OCI-LY1 (cell line): Measurements from ENCODE around the gene INHBC.
A peak's percentile ranks its signal among the peaks of the same experiment; 100 is the strongest.

Experiments used
- H2AFZ ChIP-seq: fragments of 200-600 bp; sonication (generic), shearing (Covaris generic); 2 replicates; pipeline ENCODE4 v1.6.0; 2014; ENCODE audit warnings: antibody characterized with exemption, mild to moderate bottlenecking, low read length
- H3F3A ChIP-seq: fragments of 200-600 bp; sonication (generic), shearing (Covaris generic); 2 replicates; pipeline ENCODE4 v1.6.0; 2014; ENCODE audit warnings: mild to moderate bottlenecking, antibody characterized with exemption, low read length, moderate library complexity; ENCODE audit not compliant: insufficient read depth
- H3K27ac ChIP-seq: fragments of 200-600 bp; sonication (generic); 2 replicates; pipeline ENCODE4 v1.5.1; 2014; ENCODE audit warnings: low read length, mixed run types, mild to moderate bottlenecking, low read depth; ENCODE audit not compliant: poor library complexity, severe bottlenecking
- H3K27me3 ChIP-seq: fragments of 200-600 bp; sonication (generic); 2 replicates; pipeline ENCODE4 v1.6.0; 2014; ENCODE audit warnings: antibody characterized with exemption, mild to moderate bottlenecking, low read length, moderate library complexity; ENCODE audit not compliant: insufficient read depth
- H3K36me3 ChIP-seq: fragments of 200-600 bp; sonication (generic); 2 replicates; pipeline ENCODE4 v1.6.1; 2014; ENCODE audit warnings: mild to moderate bottlenecking, antibody characterized with exemption, low read length, moderate library complexity, mixed read lengths; ENCODE audit not compliant: insufficient read depth
- H3K4me1 ChIP-seq: fragments of 200-600 bp; sonication (generic); 2 replicates; pipeline ENCODE4 v1.5.1; 2014; ENCODE audit warnings: mild to moderate bottlenecking, low read length, moderate library complexity; ENCODE audit not compliant: insufficient read depth, severe bottlenecking
- H3K4me2 ChIP-seq: fragments of 200-600 bp; sonication (generic), shearing (Covaris generic); 2 replicates; pipeline ENCODE4 v1.6.1; 2014; ENCODE audit warnings: low read length
- H3K4me3 ChIP-seq: fragments of 200-600 bp; sonication (generic); 2 replicates; pipeline ENCODE4 v1.5.1; 2014; ENCODE audit warnings: low read length, low read depth, mild to moderate bottlenecking, mixed read lengths; ENCODE audit not compliant: poor library complexity, severe bottlenecking
- H3K79me2 ChIP-seq: fragments of 200-600 bp; shearing (Covaris generic); 2 replicates; pipeline ENCODE4 v1.6.1; 2016; ENCODE audit warnings: mixed run types, low read length, mixed read lengths; ENCODE audit not compliant: insufficient read depth
- H3K9ac ChIP-seq: fragments of 200-600 bp; sonication (generic), shearing (Covaris generic); 2 replicates; pipeline ENCODE4 v1.6.1; 2014; ENCODE audit warnings: mild to moderate bottlenecking, low read length, mixed read lengths
- H3K9me2 ChIP-seq: fragments of 200-600 bp; sonication (generic), shearing (Covaris generic); 2 replicates; pipeline ENCODE4 v1.6.1; 2014; ENCODE audit warnings: low read depth, mild to moderate bottlenecking, low read length, mixed read lengths
- H3K9me3 ChIP-seq: fragments of 200-600 bp; shearing (Covaris generic); 2 replicates; pipeline ENCODE4 v1.6.1; 2014; ENCODE audit warnings: low read length, mixed read lengths
- H4K20me1 ChIP-seq: fragments of 200-600 bp; sonication (generic), shearing (Covaris generic); 2 replicates; pipeline ENCODE4 v1.6.0; 2016; ENCODE audit warnings: mild to moderate bottlenecking, low read length; ENCODE audit not compliant: insufficient read depth
- EZH2 ChIP-seq: fragments of 200-600 bp; sonication (generic), shearing (Covaris generic); IDR thresholded peaks from 2 replicates; pipeline ENCODE4 v1.8.0; 2017; ENCODE audit warnings: borderline replicate concordance, mixed run types, mild to moderate bottlenecking, antibody characterized with exemption, low read length, moderate library complexity, mixed read lengths
- TF ChIP-seq, protein P1 (sequence below): fragments of 200-600 bp; sonication (generic), shearing (Covaris generic); IDR thresholded peaks from 2 replicates; pipeline ENCODE4 v1.5.1; 2017; ENCODE audit warnings: mild to moderate bottlenecking, antibody characterized with exemption, low read length, moderate library complexity, mixed read lengths

Gene INHBC

GRCh38 chr12:57475271-57476161, 40.9 kb downstream of the INHBC start:
- no peaks in the 10 kb centered on the region for H3K79me2 ChIP-seq
- no peak for TF ChIP-seq EZH2
- TF ChIP-seq, protein P1, sequence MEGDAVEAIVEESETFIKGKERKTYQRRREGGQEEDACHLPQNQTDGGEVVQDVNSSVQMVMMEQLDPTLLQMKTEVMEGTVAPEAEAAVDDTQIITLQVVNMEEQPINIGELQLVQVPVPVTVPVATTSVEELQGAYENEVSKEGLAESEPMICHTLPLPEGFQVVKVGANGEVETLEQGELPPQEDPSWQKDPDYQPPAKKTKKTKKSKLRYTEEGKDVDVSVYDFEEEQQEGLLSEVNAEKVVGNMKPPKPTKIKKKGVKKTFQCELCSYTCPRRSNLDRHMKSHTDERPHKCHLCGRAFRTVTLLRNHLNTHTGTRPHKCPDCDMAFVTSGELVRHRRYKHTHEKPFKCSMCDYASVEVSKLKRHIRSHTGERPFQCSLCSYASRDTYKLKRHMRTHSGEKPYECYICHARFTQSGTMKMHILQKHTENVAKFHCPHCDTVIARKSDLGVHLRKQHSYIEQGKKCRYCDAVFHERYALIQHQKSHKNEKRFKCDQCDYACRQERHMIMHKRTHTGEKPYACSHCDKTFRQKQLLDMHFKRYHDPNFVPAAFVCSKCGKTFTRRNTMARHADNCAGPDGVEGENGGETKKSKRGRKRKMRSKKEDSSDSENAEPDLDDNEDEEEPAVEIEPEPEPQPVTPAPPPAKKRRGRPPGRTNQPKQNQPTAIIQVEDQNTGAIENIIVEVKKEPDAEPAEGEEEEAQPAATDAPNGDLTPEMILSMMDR = no peak
- no peaks in the 10 kb centered on the region for H4K20me1 ChIP-seq
- H3K9me2 ChIP-seq = no peaks in the 10 kb centered on the region
- peak overlapping the region; percentile 74 for H3K4me2 ChIP-seq
- H3K36me3 ChIP-seq = no peaks in the 10 kb centered on the region; the same call in 1 of the 2 replicates
- no peaks in the 10 kb centered on the region for H3K27me3 ChIP-seq
- no peaks in the 10 kb centered on the region for H3K9me3 ChIP-seq
- H3K9ac ChIP-seq = no peak overlapping the region
- H3F3A ChIP-seq = no peaks in the 10 kb centered on the region
- H3K4me1 ChIP-seq = peaks cover 46% of the 10 kb centered on the region
- peak overlapping the region; percentile 57 for H3K4me3 ChIP-seq
- no peak overlapping the region for H3K27ac ChIP-seq
- H2AFZ ChIP-seq = no peak overlapping the region

GRCh38 chr12:57476162-57476992, 41.8 kb downstream of the INHBC start:
- H3K4me2 ChIP-seq = peak overlapping the region; percentile 74

DNA sequence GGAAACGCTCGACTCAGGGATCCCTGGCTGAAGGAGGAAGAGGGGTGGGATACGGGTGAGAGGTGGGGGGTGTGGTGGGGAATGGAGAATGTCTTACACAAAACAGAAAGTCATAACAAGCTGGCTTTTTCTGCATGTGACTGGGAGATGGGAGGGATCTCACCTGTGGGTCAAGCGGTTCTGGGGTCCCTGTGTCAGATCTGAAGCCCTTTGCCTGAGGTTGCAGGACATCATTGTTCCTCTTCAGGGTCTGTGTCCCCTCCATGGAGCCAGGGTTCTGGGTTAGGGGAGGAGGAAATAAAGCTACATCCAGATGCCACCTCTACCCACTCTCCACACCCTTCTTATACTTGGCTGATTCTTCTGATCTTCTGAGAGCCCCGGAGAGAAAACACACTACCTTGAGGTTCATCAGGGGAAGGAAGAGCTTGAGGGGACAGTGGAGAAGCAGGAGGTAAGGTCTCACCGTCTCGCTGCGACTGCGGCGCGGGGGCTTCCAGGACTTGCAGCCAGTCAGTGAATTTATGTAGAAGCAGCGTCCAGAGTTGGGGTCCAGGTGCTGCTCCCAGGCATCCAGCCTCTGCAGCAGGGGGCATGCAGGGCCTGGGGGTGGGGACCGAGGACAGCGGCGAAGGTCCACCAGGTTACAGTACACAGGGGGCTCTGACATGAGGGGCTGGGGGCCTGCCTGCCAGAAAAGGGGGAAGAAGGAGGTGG, 42.6 kb downstream of the INHBC start:
- no peak overlapping the region for H2AFZ ChIP-seq
- peak overlapping the region; percentile 57 for H3K4me3 ChIP-seq
- H3K4me2 ChIP-seq = peak overlapping the region; percentile 74

More at GRCh38 chr12:57476162-57476992, 41.8 kb downstream of the INHBC start:
- Histone ChIP-seq H3K36me3 (no peaks in the 10 kb centered on the region; the same call in 1 of the 2 replicates), H3K9me3 (no peaks in the 10 kb centered on the region), H3K79me2 (no peaks in the 10 kb centered on the region), H3K4me1 (peaks cover 51% of the 10 kb centered on the region), H3K27ac (peak overlapping the region; percentile 88), H3K27me3 (no peaks in the 10 kb centered on the region), H2AFZ (no peak overlapping the region), H3K4me3 (peak overlapping the region; percentile 57), H3K9me2 (no peaks in the 10 kb centered on the region), H3F3A (no peaks in the 10 kb centered on the region), H3K9ac (peak overlapping the region; percentile 65), H4K20me1 (no peaks in the 10 kb centered on the region)
- no peak for TF ChIP-seq EZH2
- TF ChIP-seq, protein P1 = peak; percentile 85

More for the DNA sequence above, 42.6 kb downstream of the INHBC start:
- Histone ChIP-seq H3K9me2 (no peaks in the 10 kb centered on the region), H3K9ac (peak overlapping the region; percentile 65), H3K9me3 (no peaks in the 10 kb centered on the region), H3K27ac (peak overlapping the region; percentile 88), H3K4me1 (peaks cover 51% of the 10 kb centered on the region), H3K36me3 (no peaks in the 10 kb centered on the region; the same call in 1 of the 2 replicates), H3K27me3 (no peaks in the 10 kb centered on the region), H3F3A (no peaks in the 10 kb centered on the region), H4K20me1 (no peaks in the 10 kb centered on the region), H3K79me2 (no peaks in the 10 kb centered on the region)
- TF ChIP-seq, protein P1 = no peak
- no peak for TF ChIP-seq EZH2
